BJ (cell line): ENCODE measurements around the gene DLD. TPM values are rescaled to one million over a fixed set of nuclear protein-coding genes. Genes with fewer than 3 reads are reported as not detected.

ENCODE experiments used
- CTCF ChIA-PET: fragments of 350-600 bp; formaldehyde crosslinking; extraction: SDS; loops from one replicate; lab custom pipeline; 2021; ENCODE audit warnings: antibody characterized with exemption, inconsistent platforms; lab: Yijun Ruan, JAX
- POLR2A ChIA-PET: fragments of 300-600 bp; sonication (Branson Sonifier 250); formaldehyde crosslinking; extraction: SDS; loops from one replicate; lab custom pipeline; 2021; ENCODE audit warnings: antibody characterized with exemption; lab: Charles Lee
- DNase-seq: peaks from one replicate; pipeline ENCODE4 v3.0.0-alpha.2; 2011; ENCODE audit warnings: low read depth
- H3K27me3 ChIP-seq: 2 replicates; pipeline ENCODE4 v1.6.0; 2011; ENCODE audit warnings: low read length; ENCODE audit not compliant: control insufficient read depth, insufficient read depth
- H3K36me3 ChIP-seq: 2 replicates; pipeline ENCODE4 v1.5.1; 2011; ENCODE audit warnings: low read length; ENCODE audit not compliant: control insufficient read depth, insufficient read depth
- H3K4me3 ChIP-seq: 2 replicates; pipeline ENCODE4 v1.5.1; 2011; ENCODE audit warnings: low read depth, mild to moderate bottlenecking, control low read depth, low read length
- CTCF ChIP-seq: IDR thresholded peaks from 2 replicates; pipeline ENCODE4 v1.5.1; 2011; ENCODE audit warnings: low read depth, mild to moderate bottlenecking, control low read depth, inconsistent platforms, low read length, moderate library complexity; ENCODE audit not compliant: insufficient read depth
- polyA plus RNA-seq: library from polyadenylated mRNA; depleted of rRNA; stranded (reverse); fragments of >200 nt; gene quantifications from 2 replicates; pipeline ENCODE4 v1.2.3, GENCODE V29; 2011

The DLD gene
- polyA plus RNA-seq, 1 experiment, result 72.4 TPM

DNA sequence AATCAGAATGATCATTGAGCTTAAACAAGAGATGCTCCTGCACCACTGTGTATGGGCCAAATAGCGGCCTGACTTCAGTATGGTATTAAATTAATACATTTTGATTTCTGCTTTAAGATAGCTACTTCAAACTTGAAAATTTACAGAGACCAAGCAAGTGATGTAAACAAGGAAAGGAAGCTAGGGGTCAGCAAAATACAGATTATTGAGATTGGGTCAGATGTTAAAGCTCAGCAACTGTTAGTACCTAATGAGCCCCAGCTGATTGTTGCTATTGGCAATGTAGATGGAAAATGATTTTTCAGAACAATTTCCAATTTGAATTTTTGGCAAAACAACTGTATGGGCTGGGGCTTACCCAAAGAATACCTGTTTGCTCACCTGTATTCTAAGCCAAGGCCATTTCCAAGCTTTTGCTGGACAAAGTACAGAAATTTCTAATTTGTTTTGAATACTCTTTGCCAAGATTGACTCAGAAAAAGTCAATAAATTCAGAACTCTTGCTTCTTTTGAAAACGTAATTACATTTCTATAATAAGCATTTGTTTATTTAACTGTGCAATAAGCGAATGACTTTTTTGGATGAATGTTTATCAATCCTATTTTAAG is 23.0 kb upstream of the DLD start:
- CTCF ChIA-PET, result interaction anchor here (1.3 to 2.9 kb wide), 3 partner anchors 11 to 721 kb away, joined by 4 to 15 read pairs (median 7); partner anchors contain the start of gene CBLL1
- no peaks in the 10 kb centered on the region for H3K36me3 ChIP-seq
- DNase-seq, result no peak
- TF ChIP-seq CTCF, result no peak
- no peaks in the 10 kb centered on the region; the same call in 1 of the 2 replicates for H3K27me3 ChIP-seq
- no peak overlapping the region for H3K4me3 ChIP-seq
- POLR2A ChIA-PET, result no interaction called here

DNA sequence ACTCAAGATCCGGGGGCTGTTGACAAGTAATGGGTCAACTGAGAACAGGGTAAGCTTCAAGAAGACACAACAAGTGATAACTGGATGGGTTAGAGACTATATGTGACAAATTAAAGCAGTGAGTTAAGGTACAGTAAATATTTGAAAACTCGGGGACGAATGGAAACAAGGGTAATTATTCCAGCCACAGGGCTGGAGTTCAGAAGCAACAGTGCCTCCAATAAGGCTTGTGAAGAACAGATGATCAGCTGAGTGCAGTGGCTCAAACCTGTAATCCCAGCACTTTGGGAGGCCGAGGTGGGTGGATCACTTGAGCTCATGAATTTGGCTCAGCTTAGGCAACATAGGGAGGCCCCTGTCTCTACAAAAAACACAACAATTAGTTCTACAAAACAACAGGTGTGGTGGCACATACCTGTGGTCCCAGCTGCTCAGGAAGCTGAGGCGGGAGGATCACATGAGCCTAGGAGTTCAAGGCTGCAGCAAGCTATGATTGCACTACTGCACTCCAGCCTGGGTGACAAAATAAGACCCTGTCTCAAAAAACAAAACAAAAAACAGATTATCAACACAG is 20.5 kb upstream of the DLD start:
- H3K36me3 ChIP-seq, result no peaks in the 10 kb centered on the region
- ChIA-PET POLR2A (no interaction called here), CTCF (interaction anchor here (0.9 to 1.4 kb wide), 3 partner anchors 9 to 127 kb away, joined by 3 to 5 read pairs (median 3); partner anchors contain the start of gene CBLL1)
- H3K4me3 ChIP-seq, result no peak overlapping the region
- no peak for TF ChIP-seq CTCF
- H3K27me3 ChIP-seq, result no peaks in the 10 kb centered on the region; the same call in 1 of the 2 replicates
- DNase-seq, result no peak

DNA sequence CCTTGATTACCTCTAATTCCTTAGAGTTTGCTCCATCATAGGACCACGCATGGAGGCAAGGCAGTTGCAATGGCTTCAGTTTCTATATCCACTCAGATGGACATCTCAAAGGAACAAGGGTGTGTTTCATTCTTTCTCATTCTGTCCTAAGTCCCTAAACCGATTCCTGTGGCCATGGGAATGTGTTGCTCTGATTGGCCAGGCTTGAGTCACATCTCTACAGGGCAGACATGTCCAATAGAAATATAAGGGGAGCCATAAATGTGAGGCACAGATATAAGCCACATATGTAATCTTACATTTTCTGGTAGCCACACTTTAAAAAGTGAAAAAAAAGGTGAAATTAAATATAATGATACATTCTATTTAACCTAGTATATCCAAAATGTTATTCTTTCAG is 16.9 kb upstream of the DLD start:
- no peaks in the 10 kb centered on the region for H3K36me3 ChIP-seq
- no peaks in the 10 kb centered on the region; the same call in none of the 2 replicates for H3K27me3 ChIP-seq
- TF ChIP-seq CTCF, result no peak
- ChIA-PET CTCF (interaction anchor here (0.9 to 10.0 kb wide), 7 partner anchors 39 to 726 kb away, joined by 3 to 112 read pairs (median 5); partner anchors contain the start of gene CBLL1), POLR2A (no interaction called here)
- no peak for DNase-seq
- no peak overlapping the region for H3K4me3 ChIP-seq

DNA sequence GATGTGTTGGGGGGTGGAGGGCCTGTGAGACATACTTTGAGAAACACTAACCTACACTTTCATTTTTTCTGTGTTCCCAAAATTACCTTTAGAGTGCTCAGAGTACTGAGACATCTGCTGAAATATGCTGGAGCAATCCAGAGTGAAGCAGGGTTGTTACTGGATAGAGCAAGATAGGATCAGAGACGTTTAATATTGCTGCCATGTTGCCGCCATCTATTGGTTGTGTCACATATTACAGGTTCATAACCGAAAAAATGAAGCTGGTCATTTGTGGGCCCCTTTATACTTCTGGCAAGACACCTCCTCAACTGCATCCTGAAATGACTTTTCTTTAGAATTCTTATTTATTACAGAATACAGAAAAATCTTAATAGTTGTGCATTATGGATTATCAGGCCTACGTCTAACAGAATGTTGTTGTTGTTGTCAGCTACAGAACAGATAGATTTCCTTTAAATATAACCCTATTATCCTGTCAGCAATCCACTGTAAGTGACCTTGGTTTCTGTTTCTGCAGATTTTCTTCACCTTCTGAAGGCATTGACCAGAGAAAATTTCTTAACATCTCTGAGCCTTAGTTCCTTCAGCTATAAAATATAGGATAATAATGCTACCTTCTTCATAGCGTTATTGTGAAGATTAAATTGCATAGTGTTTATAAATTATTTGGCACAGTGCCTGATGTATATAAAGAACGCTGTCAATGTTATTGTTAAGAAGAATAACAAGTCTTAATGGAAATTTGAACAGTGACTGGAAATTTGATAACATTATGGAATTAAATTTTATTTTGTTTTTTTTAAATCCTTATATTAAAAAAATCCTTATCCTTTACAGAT is 16.2 kb upstream of the DLD start:
- CTCF ChIA-PET, result interaction anchor here (0.6 to 10.0 kb wide), 20 partner anchors 9 to 881 kb away, joined by 3 to 112 read pairs (median 4); partner anchors contain the start of genes CBLL1 and DLD
- no peak for DNase-seq
- Histone ChIP-seq H3K4me3 (no peak overlapping the region), H3K36me3 (no peaks in the 10 kb centered on the region), H3K27me3 (no peaks in the 10 kb centered on the region; the same call in none of the 2 replicates)
- TF ChIP-seq CTCF, result peak; percentile 76
- POLR2A ChIA-PET, result interaction anchor here (0.6 kb wide), 2 partner anchors 132 to 825 kb away, joined by 3 to 5 read pairs; no protein-coding TSS in a partner anchor

- Histone ChIP-seq H3K27me3 (no peaks in the 10 kb centered on the region; the same call in none of the 2 replicates), H3K36me3 (no peaks in the 10 kb centered on the region), H3K4me3 (no peak overlapping the region)
- DNase-seq, result no peak
- POLR2A ChIA-PET, result no interaction called here
- CTCF ChIA-PET, result interaction anchor here (1.2 to 10.0 kb wide), 4 partner anchors 135 to 727 kb away, joined by 3 to 112 read pairs (median 24); partner anchors contain the start of gene CBLL1
- no peak for TF ChIP-seq CTCF
These were observed 14.1 kb upstream of the DLD start for GRCh38 chr7:107876916-107877315.
